H1 (cell line): ENCODE data around the gene PDCD5. TPM values are rescaled to one million over a fixed set of nuclear protein-coding genes. Genes with fewer than 3 reads are reported as not detected.

Experiments
- JUN ChIP-seq: IDR thresholded peaks from 2 replicates; pipeline ENCODE4 v1.6.1; 2011; ENCODE audit warnings: low read depth, mild to moderate bottlenecking, improper control_type of control experiment, low read length
- TBP ChIP-seq: IDR thresholded peaks from 2 replicates; pipeline ENCODE4 v1.6.1; 2011; ENCODE audit warnings: low read depth, low read length, improper control_type of control experiment
- polyA plus RNA-seq, 7 experiments: library from polyadenylated mRNA; depleted of rRNA in 3 of 7; stranded (reverse) in 5 of 7; unstranded in 2 of 7; fragments of >200 nt in 5 of 7; fragments of 200-250 nt in 2 of 7; gene quantifications; 1 replicate in 5 of 7; 2 replicates in 1 of 7; 4 replicates in 1 of 7; pipeline versions ENCODE4 v1.2.1 to v1.2.3, GENCODE V29; 2011 to 2013; ENCODE audit warnings: missing spikeins in 2 of 7, mixed read lengths in 2 of 7
- total RNA-seq: library from RNA; stranded (reverse); fragmentation: NEBNext Ultra II Directional; extraction: Animal tissue kit (Norgen Biotek cat#: 25700); gene quantifications from 2 replicates; pipeline ENCODE4 v1.2.1, GENCODE V29; 2021

The PDCD5 gene
- total and polyA plus RNA-seq, 2 of the 8 experiments (the other 6 are each of a cell fraction or from before 2014, with no cell fraction given) = 43.2 to 98.8 TPM

- TF ChIP-seq TBP (no peak), JUN (no peak)
Measured at GRCh38 chr19:32611161-32611560, 30.2 kb downstream of the PDCD5 start (continued).
